Prostate gland (tissue), 2 donors: Measurements from ENCODE around the gene EEFSEC.

Source experiments
- POLR2A ChIP-seq: fragments of 450-650 bp; IDR thresholded peaks from one replicate; pipeline ENCODE4 v1.6.1; 2016; ENCODE audit warnings: antibody characterized with exemption, mild to moderate bottlenecking
- TF ChIP-seq, protein P1 (sequence below), 4 experiments: fragments of 200-600 bp in 2 of 4; fragments of 450-650 bp in 2 of 4; sonication (generic) in 2 of 4; IDR thresholded peaks; 1 replicate in 3 of 4; 2 replicates in 1 of 4; pipeline ENCODE4 v1.5.1; 2016 to 2019; ENCODE audit warnings: antibody characterized with exemption in 4 of 4, mild to moderate bottlenecking in 2 of 4, moderate library complexity in 2 of 4

DNA sequence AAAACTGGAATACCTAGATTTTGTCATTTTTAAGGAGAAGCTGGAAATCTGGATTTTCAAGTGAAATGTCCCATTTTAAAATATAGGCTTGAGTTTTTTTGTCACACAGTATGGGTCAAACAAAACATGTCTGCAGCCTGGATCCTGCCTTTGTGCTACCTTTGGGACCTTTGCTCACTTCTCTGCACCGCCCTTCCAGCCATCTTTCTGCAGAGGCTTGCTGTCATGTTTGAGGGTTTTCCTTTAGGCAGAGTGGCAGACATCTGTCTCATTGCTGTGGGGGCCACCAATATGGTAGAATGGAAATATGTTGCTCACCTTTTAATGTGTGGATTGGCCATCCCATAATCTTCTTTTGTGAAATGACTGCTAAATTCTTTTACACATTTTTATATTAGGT lies 136.3 kb downstream of the EEFSEC start:
- TF ChIP-seq, protein P1, sequence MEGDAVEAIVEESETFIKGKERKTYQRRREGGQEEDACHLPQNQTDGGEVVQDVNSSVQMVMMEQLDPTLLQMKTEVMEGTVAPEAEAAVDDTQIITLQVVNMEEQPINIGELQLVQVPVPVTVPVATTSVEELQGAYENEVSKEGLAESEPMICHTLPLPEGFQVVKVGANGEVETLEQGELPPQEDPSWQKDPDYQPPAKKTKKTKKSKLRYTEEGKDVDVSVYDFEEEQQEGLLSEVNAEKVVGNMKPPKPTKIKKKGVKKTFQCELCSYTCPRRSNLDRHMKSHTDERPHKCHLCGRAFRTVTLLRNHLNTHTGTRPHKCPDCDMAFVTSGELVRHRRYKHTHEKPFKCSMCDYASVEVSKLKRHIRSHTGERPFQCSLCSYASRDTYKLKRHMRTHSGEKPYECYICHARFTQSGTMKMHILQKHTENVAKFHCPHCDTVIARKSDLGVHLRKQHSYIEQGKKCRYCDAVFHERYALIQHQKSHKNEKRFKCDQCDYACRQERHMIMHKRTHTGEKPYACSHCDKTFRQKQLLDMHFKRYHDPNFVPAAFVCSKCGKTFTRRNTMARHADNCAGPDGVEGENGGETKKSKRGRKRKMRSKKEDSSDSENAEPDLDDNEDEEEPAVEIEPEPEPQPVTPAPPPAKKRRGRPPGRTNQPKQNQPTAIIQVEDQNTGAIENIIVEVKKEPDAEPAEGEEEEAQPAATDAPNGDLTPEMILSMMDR (IDR thresholded peaks at IDR 0.05), result no peak
- no peak for TF ChIP-seq POLR2A
